Stimulated activated CD8-positive, alpha-beta memory T cell treated with anti-CD3 and anti-CD28 coated beads, Interleukin-7, amount 100 ng/mL, for 24 hours (primary cell): ENCODE results near the gene IFITM5.
"Not testable (repeated sequence)": the region's sequence is repeated elsewhere in the genome, so short reads cannot be mapped to it uniquely, and the experiment has no call there.

ENCODE experiments used
- DNase-seq: peaks from one replicate; pipeline ENCODE4 v3.0.0-alpha.2; 2020; ENCODE audit warnings: low read depth

The IFITM5 gene

DNA sequence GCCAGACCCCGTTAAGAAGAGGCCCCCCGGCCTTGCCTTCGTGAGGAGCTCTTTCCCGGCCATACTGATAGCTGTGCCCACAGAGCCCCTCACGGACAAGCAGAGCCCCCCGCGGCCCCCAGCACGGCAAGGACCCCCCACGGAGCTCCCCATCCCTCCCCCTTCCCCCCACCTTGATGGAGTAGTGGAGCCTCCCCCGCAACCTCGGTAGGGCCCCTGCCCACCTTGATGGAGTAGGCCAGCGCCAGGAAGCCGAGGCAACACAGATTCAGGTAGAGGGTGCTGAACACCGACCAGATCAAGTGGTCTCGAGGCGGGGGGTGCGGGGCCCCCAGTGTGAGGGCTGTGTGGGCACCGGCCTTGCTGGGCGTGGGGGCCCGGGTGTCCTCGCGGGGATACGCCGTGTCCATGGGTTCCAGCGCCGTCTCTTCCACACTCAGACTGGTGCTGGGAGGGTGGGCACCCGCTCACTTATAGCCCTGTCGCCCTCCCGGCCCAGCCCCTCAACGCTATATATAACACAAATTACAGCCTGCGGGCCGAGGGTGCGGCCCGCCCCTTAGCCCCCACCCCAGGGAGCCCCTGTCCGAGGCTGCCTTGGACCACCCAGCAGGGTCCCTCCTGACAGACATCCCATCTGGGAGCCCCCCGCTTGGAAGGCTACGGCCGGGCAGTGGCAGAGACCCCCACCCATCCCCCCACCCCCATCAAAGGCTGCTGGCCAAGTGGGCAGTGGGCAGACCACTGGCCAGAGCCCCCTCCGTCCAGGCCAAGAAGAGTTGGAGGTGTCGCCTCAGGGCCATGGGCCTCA lies at the start of gene IFITM5:
Gene IFITM5 (minus strand): TSS at position 446 of the 811 bp plus-strand sequence. CDS start 36 bp downstream, at position 410.
- DNase-seq = no peak

DNA sequence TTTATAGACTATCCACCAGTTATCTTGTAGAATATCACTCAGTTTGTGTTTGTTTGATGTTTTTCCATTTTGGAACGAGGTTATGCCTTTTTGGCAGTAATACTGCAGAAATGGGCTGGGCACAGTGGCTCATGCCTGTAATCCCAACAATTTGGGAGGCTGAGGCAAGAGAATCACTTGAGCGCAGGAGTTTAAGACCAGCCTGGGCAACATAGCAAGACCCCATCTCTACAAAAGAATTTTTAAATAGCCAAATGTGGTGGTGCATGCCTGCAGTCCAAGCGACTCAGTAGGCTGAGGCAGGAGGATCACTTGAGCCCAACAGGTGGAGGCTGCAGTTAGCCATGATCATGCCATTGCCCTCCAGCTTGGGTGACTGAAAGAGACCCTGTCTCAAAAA lies 47.2 kb upstream of the IFITM5 start:
- no peak for DNase-seq

DNA sequence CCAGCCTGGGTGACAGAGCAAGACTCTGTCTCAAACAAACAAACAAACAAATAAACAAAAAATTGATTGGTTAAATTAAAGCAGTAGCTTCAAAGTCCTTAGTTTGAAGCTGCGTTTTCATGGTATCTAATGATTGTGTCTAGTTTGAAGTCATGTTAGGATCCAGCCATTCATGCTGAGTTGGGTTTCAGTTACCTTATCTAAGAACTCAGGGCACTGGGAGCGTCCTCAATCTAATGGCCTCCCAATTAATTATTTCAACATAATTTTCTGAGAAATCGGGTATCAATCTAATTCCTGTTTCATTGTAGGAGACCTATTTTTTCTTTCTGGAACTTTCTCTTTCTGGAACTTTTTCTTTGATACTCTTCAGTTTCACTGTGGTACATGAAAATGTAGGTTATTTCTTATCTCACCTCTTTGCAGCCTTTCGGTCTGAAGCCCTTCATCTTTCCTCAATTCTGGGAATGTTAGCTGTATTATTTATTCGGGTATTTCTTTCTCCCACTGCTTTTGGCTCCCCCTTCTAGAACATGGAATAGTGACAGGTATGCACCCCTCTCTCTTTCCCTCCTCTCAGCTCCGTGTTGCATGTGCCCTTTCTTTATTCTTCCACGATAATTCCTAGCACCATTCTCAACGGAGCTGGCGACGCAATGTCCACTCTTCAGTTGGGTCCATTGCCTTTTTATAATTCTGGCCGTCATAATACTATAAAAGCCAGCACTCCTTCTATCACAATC lies 45.7 kb upstream of the IFITM5 start:
- DNase-seq = no peak

DNA sequence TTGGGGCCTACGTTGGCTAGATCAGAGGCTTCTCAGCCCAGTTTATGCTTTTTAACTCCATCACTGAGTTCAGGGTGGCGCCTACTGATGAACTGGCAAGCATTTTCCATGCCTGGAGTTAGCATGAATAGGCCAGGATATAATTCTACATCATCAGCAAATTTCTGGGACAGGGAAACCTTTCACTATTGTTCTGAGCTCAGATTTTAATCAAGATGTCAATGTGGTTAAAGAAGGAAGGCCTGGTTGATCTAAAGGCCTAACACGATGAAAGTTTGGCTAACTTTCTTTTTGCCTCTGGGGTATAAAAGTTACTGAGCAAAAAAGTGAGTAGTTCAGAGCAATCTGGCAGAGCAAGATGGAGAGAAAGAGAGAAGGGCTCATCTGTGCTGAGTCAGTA lies 43.0 kb upstream of the IFITM5 start:
- DNase-seq = no peak

DNA sequence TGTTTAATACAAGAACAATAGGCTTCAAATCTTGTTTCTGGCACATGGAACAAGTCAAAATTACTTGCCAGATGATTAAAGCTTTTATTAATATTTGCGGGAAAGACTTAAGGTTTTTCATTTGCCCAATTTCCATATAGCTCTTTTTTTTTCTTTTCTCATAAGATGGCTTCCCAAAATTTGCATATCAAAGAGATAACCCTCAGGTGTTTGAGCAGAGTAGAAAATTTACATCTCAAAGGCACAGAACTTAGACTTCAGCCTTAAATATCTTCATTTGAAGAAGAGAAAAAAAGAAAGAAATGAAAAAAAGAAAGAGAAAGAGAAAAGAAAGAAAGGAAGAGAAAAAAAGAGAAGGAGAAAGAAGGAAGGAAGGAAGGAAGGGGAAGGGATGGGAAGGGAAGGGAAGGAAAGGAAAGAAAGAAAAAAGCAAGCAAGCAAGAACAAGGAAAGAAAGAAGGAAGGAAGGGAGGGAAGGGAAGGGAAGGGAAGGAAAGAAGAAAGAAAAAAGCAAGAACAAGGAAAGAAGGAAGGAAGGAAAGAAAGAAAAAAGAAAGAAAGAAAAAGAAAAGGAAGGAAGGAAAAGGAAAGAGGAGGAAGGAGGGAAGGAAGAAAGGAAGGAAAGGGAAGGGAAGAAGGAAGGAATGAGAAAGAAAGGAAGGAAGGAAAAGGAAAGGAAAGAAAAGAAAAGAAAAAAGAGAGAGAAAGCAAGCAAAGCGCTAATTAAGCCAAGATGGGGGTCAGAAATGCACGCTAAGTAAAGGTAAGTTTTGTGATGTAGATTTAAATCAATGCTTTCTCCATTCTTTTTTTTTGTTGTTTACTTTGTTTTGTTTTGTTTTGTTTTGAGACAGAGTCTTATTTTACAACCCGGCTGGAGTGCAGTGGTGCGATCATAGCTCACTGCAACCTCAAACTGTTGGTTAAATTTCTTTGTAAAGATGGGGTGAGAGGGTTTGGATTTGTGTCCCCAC lies 41.5 kb upstream of the IFITM5 start:
- DNase-seq = no peak

DNA sequence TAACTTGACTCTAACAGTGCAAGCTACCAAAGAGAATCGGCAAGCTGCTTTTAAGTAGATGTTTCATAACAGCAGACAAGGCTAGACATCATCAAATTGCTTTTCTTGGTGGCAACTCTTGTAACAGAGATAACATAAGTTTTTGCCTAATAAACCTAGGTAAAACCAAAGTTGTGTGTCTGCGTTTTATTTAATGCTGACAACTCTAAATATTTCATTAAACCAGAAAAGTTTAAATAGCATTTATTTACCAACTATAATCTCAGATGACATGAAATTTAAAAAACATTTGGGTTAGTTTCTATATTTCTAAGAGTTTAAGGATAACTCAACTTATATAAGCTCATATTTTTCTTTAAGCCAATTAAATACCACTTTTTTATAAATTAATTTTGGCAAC lies 40.6 kb upstream of the IFITM5 start:
- no peak for DNase-seq

DNA sequence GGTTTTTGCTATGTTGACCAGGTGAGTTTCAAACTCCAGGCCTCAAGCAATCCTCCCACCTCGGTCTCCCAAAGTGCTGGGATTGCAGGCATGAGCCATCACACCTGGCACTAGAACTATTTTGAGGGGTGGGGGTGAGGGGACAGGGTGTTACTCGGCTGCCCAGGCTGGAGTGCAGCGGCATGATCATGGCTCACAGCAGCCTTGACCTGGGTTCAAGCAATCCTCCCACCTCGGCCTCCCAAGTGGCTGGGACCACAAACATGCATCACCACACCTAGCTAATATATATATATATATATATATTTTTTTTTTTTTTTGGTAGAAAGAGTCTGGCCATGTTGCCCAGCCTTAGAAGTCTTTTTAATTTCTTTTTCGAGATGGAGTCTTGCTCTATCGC lies 38.4 kb upstream of the IFITM5 start:
- no peak for DNase-seq

DNA sequence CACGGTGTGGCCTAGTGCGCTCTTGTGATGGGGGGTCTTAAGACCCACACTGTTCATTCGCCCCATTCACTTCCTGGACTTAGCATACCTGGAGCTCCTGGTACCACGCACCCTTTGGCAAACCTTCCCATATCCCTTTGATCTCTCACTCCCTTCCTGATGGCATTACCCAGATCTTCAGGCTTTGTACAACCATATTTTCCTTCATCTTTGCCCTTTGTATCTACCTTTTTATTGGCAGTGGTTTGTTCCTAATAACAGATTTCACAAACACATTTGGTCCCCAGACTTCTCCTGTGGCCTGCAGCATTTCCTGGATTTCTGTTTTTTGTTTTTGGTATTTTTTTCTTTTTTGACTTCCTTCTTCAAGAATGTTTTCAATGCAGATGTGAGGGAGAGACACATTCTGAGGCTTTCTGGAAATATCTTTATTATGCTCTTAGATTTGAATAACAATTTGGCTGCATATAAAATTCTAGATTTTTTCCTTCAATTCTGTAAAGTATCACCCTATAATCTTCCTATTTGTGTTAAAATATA lies 37.4 kb upstream of the IFITM5 start:
- no peak for DNase-seq

DNA sequence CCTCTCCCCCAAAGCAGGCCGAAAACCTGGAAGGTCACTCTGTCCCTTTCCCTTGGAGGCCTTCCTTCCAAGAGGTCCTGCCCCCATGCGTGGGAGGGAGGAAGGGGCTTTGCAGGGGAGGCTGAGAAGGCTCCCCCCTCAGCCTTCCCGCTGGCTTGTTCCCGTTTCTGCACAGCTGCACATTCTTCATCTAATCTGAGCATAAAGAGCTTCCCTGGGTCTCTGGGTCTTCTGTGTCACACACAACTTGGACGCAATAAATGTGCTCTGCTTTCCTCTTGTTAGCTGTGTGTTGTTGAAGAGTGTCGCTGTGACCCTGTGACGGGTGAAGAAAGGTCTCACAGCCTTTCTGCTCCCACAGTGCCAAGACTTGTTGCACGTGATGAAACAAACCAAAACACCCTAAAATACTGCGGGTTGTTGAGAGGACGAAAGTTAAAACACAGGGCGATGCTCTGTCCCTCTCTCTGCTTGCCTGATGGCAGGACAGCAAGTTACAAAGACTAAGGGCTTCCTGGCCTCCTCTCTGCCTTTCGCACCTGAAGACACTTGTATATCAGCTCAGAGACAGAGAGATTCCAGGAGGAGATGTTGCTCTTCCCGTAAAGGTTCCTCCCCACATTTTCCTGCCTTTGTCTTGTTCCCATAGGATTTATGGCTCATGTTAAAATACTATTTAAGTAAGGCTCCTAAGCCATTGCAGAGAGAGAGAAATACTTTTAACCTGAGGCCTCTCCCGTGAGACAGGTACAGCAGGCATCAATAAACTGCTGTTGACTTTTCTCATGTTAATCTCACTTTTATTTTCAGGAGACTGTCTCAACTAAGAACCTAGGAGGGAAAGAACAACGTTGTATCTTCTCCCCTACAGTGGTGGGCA lies 36.7 kb upstream of the IFITM5 start:
- no peak for DNase-seq

DNA sequence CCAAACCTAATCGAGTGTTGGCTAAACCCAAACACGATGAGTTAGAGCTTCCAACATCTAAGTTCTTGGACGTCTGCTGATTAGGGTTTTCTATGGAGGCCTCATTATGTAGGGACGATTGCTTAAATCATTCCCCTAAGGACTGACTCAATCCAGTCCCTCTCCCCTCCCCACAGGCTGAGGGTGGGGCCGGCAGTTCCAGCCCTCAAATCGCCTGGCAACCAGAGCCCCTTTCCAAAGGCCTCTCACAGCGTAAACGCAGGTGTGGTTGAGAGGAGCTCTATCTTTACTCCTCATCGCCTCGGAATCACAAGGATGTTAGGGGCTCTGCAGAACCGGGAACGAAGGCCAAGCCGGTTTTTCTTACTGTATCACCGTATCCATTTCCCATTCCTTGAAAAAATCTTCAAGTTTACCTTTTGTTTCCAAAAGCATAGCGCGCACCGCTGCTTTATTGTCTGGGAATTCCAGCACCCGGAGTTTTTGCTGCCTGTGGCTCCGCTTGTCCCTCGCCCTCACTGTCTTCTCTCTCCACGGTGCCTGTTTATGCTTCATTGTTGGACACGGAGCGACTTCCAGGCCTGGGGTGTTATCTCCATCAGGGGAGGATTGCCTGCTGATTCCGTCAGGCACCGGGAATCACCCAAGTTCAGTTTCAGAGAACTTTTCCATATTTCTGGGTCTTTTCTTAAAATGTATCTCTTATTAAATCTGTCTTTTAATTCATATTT lies 35.1 kb upstream of the IFITM5 start:
- DNase-seq = no peak

DNA sequence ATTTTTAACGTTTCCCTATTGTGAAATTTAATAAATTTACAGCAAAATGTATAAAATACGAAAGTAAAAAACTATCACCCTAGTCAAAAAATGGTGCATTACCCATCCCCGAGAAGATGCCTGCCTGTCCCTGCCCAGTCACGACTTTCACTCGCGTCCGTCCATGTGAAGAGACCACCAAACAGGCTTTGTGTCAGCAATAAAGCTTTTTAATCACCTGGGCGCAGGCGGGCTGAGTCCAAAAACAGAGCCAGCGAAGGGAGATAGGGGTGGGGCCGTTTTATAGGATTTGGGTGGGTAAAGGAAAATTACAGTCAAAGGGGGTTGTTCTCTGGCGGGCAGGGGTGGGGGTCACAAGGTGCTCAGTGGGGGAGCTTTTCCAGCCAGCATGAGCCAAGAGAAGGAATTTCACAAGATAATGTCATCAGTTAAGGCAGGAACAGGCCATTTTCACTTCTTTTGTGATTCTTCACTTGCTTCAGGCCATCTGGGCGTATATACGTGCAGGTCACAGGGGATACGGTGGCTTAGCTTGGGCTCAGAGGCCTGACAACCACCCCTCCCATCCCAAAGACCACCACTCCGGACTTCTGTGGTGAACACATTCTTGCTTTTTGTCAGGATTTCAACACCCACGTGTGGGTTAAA lies 34.4 kb upstream of the IFITM5 start:
- DNase-seq = not testable (repeated sequence)

DNA sequence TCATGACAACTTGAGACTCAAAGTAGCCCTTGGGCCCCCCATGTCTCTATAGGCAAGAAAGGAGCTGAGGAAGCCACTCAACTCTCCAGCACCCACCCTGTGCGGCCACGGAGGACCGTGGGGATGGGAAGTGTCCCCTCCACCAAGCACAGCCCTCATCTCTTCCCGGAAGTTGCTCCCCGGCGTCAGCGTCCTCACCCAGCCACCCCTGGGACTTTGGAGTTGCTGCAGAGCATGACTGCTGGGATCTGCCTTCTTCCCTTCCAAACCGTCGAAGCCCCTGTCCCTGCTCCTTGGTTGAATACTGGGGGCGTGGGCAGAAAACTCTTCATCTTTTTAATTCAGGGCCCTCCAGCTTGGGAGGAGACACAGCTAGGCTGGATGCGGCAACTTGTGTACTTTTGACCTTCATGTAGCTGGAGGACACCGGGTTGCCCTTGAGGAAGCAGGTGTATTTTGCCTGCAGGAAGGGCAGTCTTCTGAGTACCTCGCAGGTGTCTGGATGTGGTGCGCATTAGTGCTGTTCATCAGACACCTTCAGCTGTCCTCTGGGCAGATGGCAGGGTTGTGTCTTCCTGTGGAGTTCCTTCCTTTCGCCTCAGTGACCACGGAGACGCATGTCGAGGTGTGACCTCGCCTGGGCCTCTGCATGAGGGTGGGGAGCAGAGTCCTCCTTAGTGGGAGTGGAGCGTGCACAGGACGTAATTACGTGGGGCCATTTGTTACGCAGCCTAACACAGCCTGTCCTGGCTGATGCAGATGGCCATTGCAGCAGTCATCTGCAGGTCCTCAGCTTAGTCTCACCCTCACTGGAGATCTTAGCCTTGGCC lies 33.5 kb upstream of the IFITM5 start:
- DNase-seq = no peak

DNA sequence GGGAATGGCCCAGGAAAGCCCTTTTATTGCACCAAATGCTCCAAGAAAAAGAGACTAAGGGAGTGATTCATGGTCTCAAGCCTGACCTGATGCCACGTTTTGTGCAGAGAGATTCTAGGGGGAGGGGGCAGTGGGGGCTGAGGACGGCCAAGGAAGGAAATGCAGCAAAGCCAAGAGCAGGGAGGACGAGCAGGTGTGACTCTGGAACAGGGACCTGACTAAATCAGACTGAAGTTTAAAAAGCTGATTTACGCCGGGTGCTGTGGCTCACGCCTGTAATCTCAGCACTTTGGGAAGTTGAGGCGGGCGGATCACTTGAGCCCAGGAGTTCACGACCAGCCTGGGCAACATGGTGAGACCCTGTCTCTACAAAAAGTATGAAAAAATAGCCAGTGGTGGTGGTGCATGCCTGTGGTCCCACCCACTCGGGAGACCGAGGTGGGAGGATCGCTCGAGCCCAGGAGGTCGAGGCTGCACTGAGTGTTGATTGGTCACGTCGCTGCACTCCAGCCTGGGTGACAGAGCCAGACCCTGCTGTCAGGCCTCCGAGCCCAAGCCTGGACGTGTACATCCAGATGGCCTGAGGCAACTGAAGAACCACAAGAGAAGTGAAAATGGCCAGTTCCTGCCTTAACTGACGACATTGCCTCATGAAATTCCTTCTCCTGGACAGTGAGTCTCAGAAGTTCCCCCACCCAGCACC lies 32.2 kb upstream of the IFITM5 start:
- DNase-seq = no peak

DNA sequence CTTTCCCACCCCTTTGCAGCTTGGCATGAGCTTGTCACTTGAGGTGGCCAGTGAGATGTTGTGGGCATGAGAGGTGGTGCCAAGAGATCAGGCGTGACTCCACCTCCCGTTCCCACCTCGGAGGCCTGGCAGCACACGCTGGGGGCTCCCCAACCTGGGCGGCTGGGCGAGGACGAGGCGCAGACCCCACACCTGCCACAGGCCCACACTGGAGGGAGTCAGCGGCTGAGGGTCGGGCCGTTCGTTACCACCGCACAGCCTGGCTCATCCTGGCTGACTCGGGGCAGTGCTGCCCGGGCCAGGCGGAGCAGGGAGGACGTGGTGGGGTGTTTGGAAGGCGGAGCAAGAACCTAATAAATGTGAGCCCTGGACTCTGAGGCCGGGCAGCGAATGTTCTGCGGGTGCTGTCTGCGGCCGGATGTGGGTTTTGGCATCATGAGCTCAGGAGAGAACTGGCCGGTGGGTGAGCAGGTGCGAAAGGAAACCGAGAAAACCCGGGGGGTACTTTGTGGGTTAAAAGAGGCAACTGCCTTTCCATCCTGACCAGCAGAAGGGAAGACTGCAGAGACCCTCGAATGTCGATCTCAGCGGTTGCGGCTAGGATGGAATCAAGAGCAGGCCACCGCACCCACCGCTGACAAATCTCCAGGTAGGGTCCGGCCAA lies 31.5 kb upstream of the IFITM5 start:
- DNase-seq = no peak

DNA sequence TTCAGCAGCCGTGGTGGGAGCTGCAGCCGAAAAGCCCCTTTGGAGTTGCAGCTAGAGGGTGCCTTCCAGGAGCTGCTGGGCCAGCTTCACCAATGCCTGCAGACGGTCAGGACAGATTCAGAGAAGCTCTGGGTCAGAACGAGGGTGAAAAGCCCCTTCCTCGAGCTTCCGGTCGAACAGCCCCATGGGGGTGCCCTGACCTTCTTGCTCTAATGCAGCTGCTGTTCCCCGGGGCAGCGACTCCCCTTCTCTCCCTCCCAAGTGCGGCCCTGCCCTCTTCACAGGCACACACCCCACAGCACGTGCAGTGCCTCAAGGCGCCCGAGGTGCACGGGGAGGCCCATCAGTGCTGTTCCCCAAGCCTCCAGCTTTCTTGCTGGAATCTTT lies 31.0 kb upstream of the IFITM5 start:
- DNase-seq = no peak

DNA sequence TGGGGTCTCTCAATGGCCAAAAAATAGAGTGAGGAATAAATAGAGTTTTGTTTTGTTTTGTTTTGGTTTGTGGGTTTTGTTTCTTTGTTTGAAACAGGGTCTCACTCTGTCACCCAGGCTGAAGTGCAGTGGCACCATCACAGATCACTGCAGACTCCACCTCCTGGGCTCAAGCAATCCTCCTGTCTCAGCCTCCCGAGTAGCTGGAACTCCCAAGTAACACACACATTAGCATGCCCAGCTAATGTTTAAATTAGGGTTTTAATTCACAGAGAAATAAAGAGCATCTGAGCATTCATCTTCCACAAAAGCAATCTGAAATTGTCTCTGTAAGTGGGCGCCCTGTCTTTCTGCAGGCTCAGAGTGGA lies 30.5 kb upstream of the IFITM5 start:
- DNase-seq = no peak

DNA sequence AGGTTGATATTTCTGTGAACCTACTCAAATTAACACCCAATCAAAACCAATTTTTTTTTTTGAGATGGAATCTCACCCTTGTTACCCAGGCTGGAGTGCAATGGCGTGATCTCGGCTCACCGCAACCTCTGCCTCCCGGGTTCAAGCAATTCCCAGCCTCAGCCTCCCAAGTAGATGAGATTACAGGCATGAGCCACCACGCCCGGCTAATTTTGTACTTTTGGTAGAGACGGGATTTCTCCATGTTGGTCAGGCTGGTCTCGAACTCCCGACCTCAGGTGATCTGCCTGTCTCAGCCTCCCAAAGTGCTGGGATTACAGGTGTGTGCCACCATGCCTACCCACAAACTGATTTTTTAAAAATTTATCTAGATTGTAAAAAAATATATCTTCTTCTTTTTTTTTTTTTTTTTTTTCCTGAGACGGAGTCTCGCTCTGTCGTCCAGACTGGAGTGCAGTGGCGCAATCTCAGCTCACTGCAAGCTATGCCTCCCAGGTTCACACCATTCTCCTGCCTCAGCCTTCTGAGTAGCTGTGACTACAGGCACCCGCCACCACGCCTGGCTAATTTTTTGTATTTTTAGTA lies 29.3 kb upstream of the IFITM5 start:
- not testable (repeated sequence) for DNase-seq
